ENCODE measurements around the gene CRACR2B.
A peak's percentile ranks its signal among the peaks of the same experiment; 100 is the strongest.

The CRACR2B gene

GRCh38 chr11:824942-825341 is 2.8 kb upstream of the CRACR2B start:
- Histone ChIP-seq H3K36me3 (ENCODE audit: low read length) (no peaks in the 10 kb centered on the region), H3K79me2 (ENCODE audit: insufficient read depth, low read length) (no peaks in the 10 kb centered on the region), H3K27me3 (ENCODE audit: low read length) (no peaks in the 10 kb centered on the region), H3K4me3 (ENCODE audit: insufficient read depth, low read length, poor library complexity, severe bottlenecking) (no peak overlapping the region), H3K27ac (ENCODE audit: low read depth, low read length) (no peak overlapping the region), H3F3A (ENCODE audit: insufficient read depth) (no peaks in the 10 kb centered on the region), H3K9me3 (ENCODE audit: insufficient read depth, low read length) (no peaks in the 10 kb centered on the region), H3K4me2 (ENCODE audit: low read depth, low read length, poor library complexity, severe bottlenecking) (no peak overlapping the region), H3K9ac (ENCODE audit: low read length) (no peak overlapping the region), H4K20me1 (ENCODE audit: low read depth, low read length) (no peaks in the 10 kb centered on the region; the same call in 1 of the 2 replicates), H3K9me2 (replicated peaks; ENCODE audit: insufficient read depth, low read length) (no peaks in the 10 kb centered on the region), H2AFZ (ENCODE audit: low read depth, low read length, severe bottlenecking) (no peak overlapping the region)
- TF ChIP-seq EZH2phosphoT487 (conservative IDR thresholded peaks at IDR 0.05; ENCODE audit: low read length) (no peak), CTCF (IDR thresholded peaks at IDR 0.05; ENCODE audit: insufficient read depth, low read length, poor library complexity, severe bottlenecking) (no peak)

- Histone ChIP-seq H3F3A (ENCODE audit: insufficient read depth) (no peaks in the 10 kb centered on the region), H3K36me3 (ENCODE audit: low read length) (no peaks in the 10 kb centered on the region), H3K27me3 (ENCODE audit: low read length) (no peaks in the 10 kb centered on the region), H3K4me3 (ENCODE audit: insufficient read depth, low read length, poor library complexity, severe bottlenecking) (no peak overlapping the region), H3K4me2 (ENCODE audit: low read depth, low read length, poor library complexity, severe bottlenecking) (no peak overlapping the region), H3K9me2 (replicated peaks; ENCODE audit: insufficient read depth, low read length) (no peaks in the 10 kb centered on the region), H3K9me3 (ENCODE audit: insufficient read depth, low read length) (no peaks in the 10 kb centered on the region), H3K9ac (ENCODE audit: low read length) (no peak overlapping the region), H3K79me2 (ENCODE audit: insufficient read depth, low read length) (no peaks in the 10 kb centered on the region), H3K27ac (ENCODE audit: low read depth, low read length) (no peak overlapping the region), H2AFZ (ENCODE audit: low read depth, low read length, severe bottlenecking) (no peak overlapping the region), H4K20me1 (ENCODE audit: low read depth, low read length) (no peaks in the 10 kb centered on the region; the same call in 1 of the 2 replicates)
- TF ChIP-seq CTCF (IDR thresholded peaks at IDR 0.05; ENCODE audit: insufficient read depth, low read length, poor library complexity, severe bottlenecking) (no peak), EZH2phosphoT487 (conservative IDR thresholded peaks at IDR 0.05; ENCODE audit: low read length) (no peak)
Measured at GRCh38 chr11:825366-826226, 2.1 kb upstream of the CRACR2B start.

- H3F3A ChIP-seq (ENCODE audit: insufficient read depth), result no peaks in the 10 kb centered on the region
- no peaks in the 10 kb centered on the region for H3K79me2 ChIP-seq (ENCODE audit: insufficient read depth, low read length)
- TF ChIP-seq CTCF (IDR thresholded peaks at IDR 0.05; ENCODE audit: insufficient read depth, low read length, poor library complexity, severe bottlenecking), result no peak
- TF ChIP-seq EZH2phosphoT487 (conservative IDR thresholded peaks at IDR 0.05; ENCODE audit: low read length), result no peak
- no peaks in the 10 kb centered on the region for H4K20me1 ChIP-seq (ENCODE audit: low read depth, low read length)
- no peak overlapping the region for H3K27ac ChIP-seq (ENCODE audit: low read depth, low read length)
- H3K9me2 ChIP-seq (replicated peaks; ENCODE audit: insufficient read depth, low read length), result no peaks in the 10 kb centered on the region
- H3K9ac ChIP-seq (ENCODE audit: low read length), result no peak overlapping the region
- no peak overlapping the region for H3K4me3 ChIP-seq (ENCODE audit: insufficient read depth, low read length, poor library complexity, severe bottlenecking)
- H3K4me2 ChIP-seq (ENCODE audit: low read depth, low read length, poor library complexity, severe bottlenecking), result peak overlapping the region; percentile 47
- no peaks in the 10 kb centered on the region for H3K9me3 ChIP-seq (ENCODE audit: insufficient read depth, low read length)
- H3K36me3 ChIP-seq (ENCODE audit: low read length), result no peaks in the 10 kb centered on the region
- H3K27me3 ChIP-seq (ENCODE audit: low read length), result no peaks in the 10 kb centered on the region
- no peak overlapping the region for H2AFZ ChIP-seq (ENCODE audit: low read depth, low read length, severe bottlenecking)
Measured at GRCh38 chr11:826227-826621, 1.5 kb upstream of the CRACR2B start.
